Panc1 (cell line): ENCODE results near the gene IL6.

Source experiments
- POLR2AphosphoS5 ChIP-seq: IDR thresholded peaks from 2 replicates; pipeline ENCODE4 v1.6.1; 2012; ENCODE audit warnings: mild to moderate bottlenecking, low read depth, low read length, moderate library complexity
- REST ChIP-seq, 2 experiments: IDR thresholded peaks; 2 replicates each; pipeline ENCODE4 v1.6.1; 2011 to 2012; ENCODE audit warnings: low read depth in 2 of 2, control low read depth in 1 of 2, low read length in 1 of 2, mild to moderate bottlenecking in 1 of 2, moderate library complexity in 1 of 2; ENCODE audit not compliant: insufficient read depth in 1 of 2
- SIN3A ChIP-seq: IDR thresholded peaks from 2 replicates; pipeline ENCODE4 v1.6.1; 2012; ENCODE audit warnings: low read depth, mild to moderate bottlenecking, low read length, moderate library complexity, borderline replicate concordance; ENCODE audit not compliant: insufficient read depth
- TCF7L2 ChIP-seq: IDR thresholded peaks from 2 replicates; pipeline ENCODE4 v1.6.1; 2011; ENCODE audit warnings: mild to moderate bottlenecking, low read depth, low read length, inconsistent platforms
- TF ChIP-seq, protein P1 (sequence below): fragments of 450-650 bp; IDR thresholded peaks from 2 replicates; pipeline ENCODE4 v1.5.1; 2017; ENCODE audit warnings: mild to moderate bottlenecking

GRCh38 chr7:22725585-22725984, 1.4 kb upstream of the IL6 start:
- TF ChIP-seq, protein P1, sequence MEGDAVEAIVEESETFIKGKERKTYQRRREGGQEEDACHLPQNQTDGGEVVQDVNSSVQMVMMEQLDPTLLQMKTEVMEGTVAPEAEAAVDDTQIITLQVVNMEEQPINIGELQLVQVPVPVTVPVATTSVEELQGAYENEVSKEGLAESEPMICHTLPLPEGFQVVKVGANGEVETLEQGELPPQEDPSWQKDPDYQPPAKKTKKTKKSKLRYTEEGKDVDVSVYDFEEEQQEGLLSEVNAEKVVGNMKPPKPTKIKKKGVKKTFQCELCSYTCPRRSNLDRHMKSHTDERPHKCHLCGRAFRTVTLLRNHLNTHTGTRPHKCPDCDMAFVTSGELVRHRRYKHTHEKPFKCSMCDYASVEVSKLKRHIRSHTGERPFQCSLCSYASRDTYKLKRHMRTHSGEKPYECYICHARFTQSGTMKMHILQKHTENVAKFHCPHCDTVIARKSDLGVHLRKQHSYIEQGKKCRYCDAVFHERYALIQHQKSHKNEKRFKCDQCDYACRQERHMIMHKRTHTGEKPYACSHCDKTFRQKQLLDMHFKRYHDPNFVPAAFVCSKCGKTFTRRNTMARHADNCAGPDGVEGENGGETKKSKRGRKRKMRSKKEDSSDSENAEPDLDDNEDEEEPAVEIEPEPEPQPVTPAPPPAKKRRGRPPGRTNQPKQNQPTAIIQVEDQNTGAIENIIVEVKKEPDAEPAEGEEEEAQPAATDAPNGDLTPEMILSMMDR = no peak
- TF ChIP-seq SIN3A (no peak), TCF7L2 (no peak), POLR2AphosphoS5 (no peak), REST (IDR thresholded peaks at IDR 0.05; ENCODE audit: insufficient read depth in 1 of 2, low read depth in 2 of 2, low read length in 1 of 2) (no peak)
